KMS-11 (cell line): ENCODE measurements around the gene ELN.

Experiments
- H2AFZ ChIP-seq: fragments of 200-600 bp; sonication (generic); 2 replicates; pipeline ENCODE4 v1.6.1; 2016; ENCODE audit warnings: antibody characterized with exemption, mixed run types, low read depth
- H3K27ac ChIP-seq: fragments of 200-600 bp; sonication (generic); 2 replicates; pipeline ENCODE4 v1.6.1; 2016; ENCODE audit warnings: mild to moderate bottlenecking, mixed run types
- H3K27me3 ChIP-seq: fragments of 200-600 bp; sonication (generic); 2 replicates; pipeline ENCODE4 v1.6.1; 2017; ENCODE audit warnings: mild to moderate bottlenecking, low read depth, mixed run types, moderate library complexity; ENCODE audit not compliant: insufficient read depth
- H3K36me3 ChIP-seq: fragments of 200-600 bp; sonication (generic); 2 replicates; pipeline ENCODE4 v1.6.1; 2017; ENCODE audit warnings: mild to moderate bottlenecking, mixed run types; ENCODE audit not compliant: insufficient read depth
- H3K4me1 ChIP-seq: fragments of 200-600 bp; sonication (generic); 2 replicates; pipeline ENCODE4 v1.6.1; 2016; ENCODE audit warnings: mild to moderate bottlenecking, low read depth, mixed run types; ENCODE audit not compliant: poor library complexity, severe bottlenecking
- H3K4me2 ChIP-seq: fragments of 200-600 bp; sonication (generic); 2 replicates; pipeline ENCODE4 v1.7.0; 2016; ENCODE audit warnings: mild to moderate bottlenecking, mixed run types
- H3K4me3 ChIP-seq: fragments of 200-600 bp; sonication (generic); IDR thresholded peaks from 2 replicates; pipeline ENCODE4 v1.6.1; 2017; ENCODE audit warnings: low read depth, low read length, mixed read lengths; ENCODE audit not compliant: insufficient read depth
- H3K79me2 ChIP-seq: fragments of 200-600 bp; sonication (generic); 2 replicates; pipeline ENCODE4 v1.6.1; 2016; ENCODE audit warnings: low read depth, mixed run types; ENCODE audit not compliant: insufficient read depth
- H3K9ac ChIP-seq: fragments of 200-600 bp; sonication (generic); 2 replicates; pipeline ENCODE4 v1.6.1; 2016; ENCODE audit warnings: mild to moderate bottlenecking, mixed run types
- H4K20me1 ChIP-seq: fragments of 200-600 bp; sonication (generic); 2 replicates; pipeline ENCODE4 v1.6.1; 2016; ENCODE audit warnings: mild to moderate bottlenecking, mixed run types; ENCODE audit not compliant: insufficient read depth
- CTCF ChIP-seq: fragments of 200-600 bp; sonication (generic); conservative IDR thresholded peaks from 2 replicates; pipeline ENCODE4 v1.6.1; 2017; ENCODE audit warnings: low read depth, mild to moderate bottlenecking, antibody characterized with exemption, low read length, moderate library complexity, mixed read lengths

The ELN gene

GRCh38 chr7:74031403-74032190 lies 3.6 kb downstream of the ELN start:
- no peak for TF ChIP-seq CTCF
- Histone ChIP-seq H3K27me3 (peaks cover 81% of the 10 kb centered on the region), H4K20me1 (no peaks in the 10 kb centered on the region), H3K4me2 (no peak overlapping the region), H3K36me3 (no peaks in the 10 kb centered on the region), H3K79me2 (no peaks in the 10 kb centered on the region), H3K9ac (no peak overlapping the region), H3K4me1 (no peaks in the 10 kb centered on the region), H3K27ac (no peak overlapping the region), H2AFZ (no peak overlapping the region), H3K4me3 (no peak overlapping the region)

- Histone ChIP-seq H3K9ac (no peak overlapping the region), H3K36me3 (no peaks in the 10 kb centered on the region), H4K20me1 (no peaks in the 10 kb centered on the region), H3K4me3 (no peak overlapping the region), H3K27ac (no peak overlapping the region), H3K27me3 (peaks cover 83% of the 10 kb centered on the region), H3K4me2 (no peak overlapping the region), H3K79me2 (no peaks in the 10 kb centered on the region), H2AFZ (no peak overlapping the region), H3K4me1 (no peaks in the 10 kb centered on the region)
- TF ChIP-seq CTCF, result no peak
Measured at GRCh38 chr7:74032191-74032490, 4.2 kb downstream of the ELN start.

GRCh38 chr7:74032624-74033371 lies 4.8 kb downstream of the ELN start:
- Histone ChIP-seq H3K36me3 (no peaks in the 10 kb centered on the region), H3K4me2 (no peak overlapping the region), H3K9ac (no peak overlapping the region), H3K79me2 (no peaks in the 10 kb centered on the region), H3K4me3 (no peak overlapping the region), H3K27ac (no peak overlapping the region), H3K4me1 (no peaks in the 10 kb centered on the region), H2AFZ (no peak overlapping the region), H3K27me3 (peaks cover 84% of the 10 kb centered on the region), H4K20me1 (no peaks in the 10 kb centered on the region)
- no peak for TF ChIP-seq CTCF

GRCh38 chr7:74033372-74034311 lies 5.7 kb downstream of the ELN start:
- H4K20me1 ChIP-seq, result no peaks in the 10 kb centered on the region
- H3K27me3 ChIP-seq, result peaks cover 86% of the 10 kb centered on the region
- no peak overlapping the region for H3K4me3 ChIP-seq
- H3K36me3 ChIP-seq, result no peaks in the 10 kb centered on the region
- no peak overlapping the region for H3K9ac ChIP-seq
- H3K4me1 ChIP-seq, result no peaks in the 10 kb centered on the region
- no peak overlapping the region for H2AFZ ChIP-seq
- no peak overlapping the region for H3K4me2 ChIP-seq
- no peak overlapping the region for H3K27ac ChIP-seq
- no peak for TF ChIP-seq CTCF
- H3K79me2 ChIP-seq, result no peaks in the 10 kb centered on the region
